PC-3 (cell line): ENCODE data around the gene RABGAP1L.

Experiments used
- CTCF ChIP-seq: fragments of 300-600 bp; sonication (generic); conservative IDR thresholded peaks from 2 replicates; pipeline ENCODE4 v1.5.1; 2017; ENCODE audit warnings: antibody characterized with exemption, low read depth, mild to moderate bottlenecking, low read length
- EZH2 ChIP-seq: fragments of 300-600 bp; sonication (generic); IDR thresholded peaks from one replicate; pipeline ENCODE4 v1.6.1; 2017; ENCODE audit warnings: antibody characterized with exemption, mild to moderate bottlenecking, low read length; ENCODE audit not compliant: unreplicated experiment

- TF ChIP-seq EZH2 (no peak), CTCF (no peak)
Measured at GRCh38 chr1:174447866-174448530, 288.7 kb downstream of the RABGAP1L start, which contains the start of gene GPR52.
